ENCODE data around the gene KATNAL2. TPM values are rescaled to one million over a fixed set of nuclear protein-coding genes. Genes with fewer than 3 reads are reported as not detected.

KATNAL2 gene
- total and polyA plus RNA-seq, 4 donors, result 1.5 to 8.0 (median 4.1) TPM

DNA sequence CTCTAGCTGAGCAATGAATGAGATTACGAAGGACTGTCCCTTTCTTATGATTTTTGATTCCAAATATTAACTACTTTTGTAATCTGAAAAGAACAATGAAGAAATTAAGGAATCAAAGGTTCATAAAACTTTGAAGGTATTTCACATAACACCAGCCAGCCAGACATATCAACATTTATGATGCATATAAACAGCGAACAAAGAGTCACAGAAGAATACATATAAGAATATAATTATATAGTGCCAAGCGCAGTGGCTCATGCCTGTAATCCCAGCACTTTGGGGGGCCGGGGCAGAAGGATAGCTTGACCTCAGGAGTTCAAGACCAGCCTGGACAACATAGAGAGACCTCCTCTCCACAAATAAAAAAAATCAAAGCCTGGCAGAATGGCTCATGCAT lies 34.2 kb upstream of the KATNAL2 start:
- no peak for DNase-seq
- Histone ChIP-seq H3K4me3 (no peak overlapping the region), H3K27me3 (ENCODE audit: control insufficient read depth in 3 of 3, insufficient read depth in 3 of 3, low read length in 2 of 3) (no peaks in the 10 kb centered on the region), H3K9me3 (ENCODE audit: control insufficient read depth in 4 of 4, insufficient read depth in 3 of 4, low read length in 3 of 4) (peaks cover 0 to 2% (median under 1%) of the 10 kb centered on the region in 4 donors), H3K36me3 (ENCODE audit: control insufficient read depth in 4 of 4, insufficient read depth in 4 of 4, low read length in 4 of 4) (peaks cover 0 to 7% (median 0%) of the 10 kb centered on the region in 4 donors), H3K4me1 (ENCODE audit: control insufficient read depth in 5 of 5, insufficient read depth in 5 of 5, low read length in 5 of 5) (peaks cover 0 to 2% (median 0%) of the 10 kb centered on the region in 5 donors), H3K9ac (ENCODE audit: insufficient read depth in 1 of 2, low read length in 2 of 2) (no peak overlapping the region), H3K27ac (ENCODE audit: low read depth in 1 of 2, low read length in 1 of 2) (no peak overlapping the region)
- WGBS, 2 donors, result 95 to 98% methylated on average over 4 of the region's 4 CpGs
- ATAC-seq (ENCODE audit: insufficient read depth, low FRiP score), result no peak
- TF ChIP-seq, protein P1, sequence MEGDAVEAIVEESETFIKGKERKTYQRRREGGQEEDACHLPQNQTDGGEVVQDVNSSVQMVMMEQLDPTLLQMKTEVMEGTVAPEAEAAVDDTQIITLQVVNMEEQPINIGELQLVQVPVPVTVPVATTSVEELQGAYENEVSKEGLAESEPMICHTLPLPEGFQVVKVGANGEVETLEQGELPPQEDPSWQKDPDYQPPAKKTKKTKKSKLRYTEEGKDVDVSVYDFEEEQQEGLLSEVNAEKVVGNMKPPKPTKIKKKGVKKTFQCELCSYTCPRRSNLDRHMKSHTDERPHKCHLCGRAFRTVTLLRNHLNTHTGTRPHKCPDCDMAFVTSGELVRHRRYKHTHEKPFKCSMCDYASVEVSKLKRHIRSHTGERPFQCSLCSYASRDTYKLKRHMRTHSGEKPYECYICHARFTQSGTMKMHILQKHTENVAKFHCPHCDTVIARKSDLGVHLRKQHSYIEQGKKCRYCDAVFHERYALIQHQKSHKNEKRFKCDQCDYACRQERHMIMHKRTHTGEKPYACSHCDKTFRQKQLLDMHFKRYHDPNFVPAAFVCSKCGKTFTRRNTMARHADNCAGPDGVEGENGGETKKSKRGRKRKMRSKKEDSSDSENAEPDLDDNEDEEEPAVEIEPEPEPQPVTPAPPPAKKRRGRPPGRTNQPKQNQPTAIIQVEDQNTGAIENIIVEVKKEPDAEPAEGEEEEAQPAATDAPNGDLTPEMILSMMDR (IDR thresholded peaks at IDR 0.05; ENCODE audit: control extremely low read depth, extremely low read depth), result no peak

GRCh38 chr18:46886893-46887292 lies 30.5 kb upstream of the KATNAL2 start:
- H3K36me3 ChIP-seq (ENCODE audit: control insufficient read depth in 4 of 4, insufficient read depth in 4 of 4, low read length in 4 of 4), result peaks cover 10 to 22% (median 20%) of the 10 kb centered on the region in 4 donors
- 54 to 69% methylated on average over 2 of the region's 2 CpGs for WGBS, 2 donors
- TF ChIP-seq, protein P1 (IDR thresholded peaks at IDR 0.05; ENCODE audit: control extremely low read depth, extremely low read depth), result no peak
- no peak overlapping the region for H3K4me3 ChIP-seq
- H3K27me3 ChIP-seq (ENCODE audit: control insufficient read depth in 3 of 3, insufficient read depth in 3 of 3, low read length in 2 of 3), result no peaks in the 10 kb centered on the region
- no peak overlapping the region for H3K27ac ChIP-seq (ENCODE audit: low read depth in 1 of 2, low read length in 1 of 2)
- H3K9ac ChIP-seq (ENCODE audit: insufficient read depth in 1 of 2, low read length in 2 of 2), result no peak overlapping the region
- H3K9me3 ChIP-seq (ENCODE audit: control insufficient read depth in 4 of 4, insufficient read depth in 3 of 4, low read length in 3 of 4), result peaks cover 5 to 19% (median 10%) of the 10 kb centered on the region in 4 donors
- peaks cover 0 to 2% (median 0%) of the 10 kb centered on the region in 5 donors for H3K4me1 ChIP-seq (ENCODE audit: control insufficient read depth in 5 of 5, insufficient read depth in 5 of 5, low read length in 5 of 5)
- DNase-seq, result no peak
- no peak for ATAC-seq (ENCODE audit: insufficient read depth, low FRiP score)

DNA sequence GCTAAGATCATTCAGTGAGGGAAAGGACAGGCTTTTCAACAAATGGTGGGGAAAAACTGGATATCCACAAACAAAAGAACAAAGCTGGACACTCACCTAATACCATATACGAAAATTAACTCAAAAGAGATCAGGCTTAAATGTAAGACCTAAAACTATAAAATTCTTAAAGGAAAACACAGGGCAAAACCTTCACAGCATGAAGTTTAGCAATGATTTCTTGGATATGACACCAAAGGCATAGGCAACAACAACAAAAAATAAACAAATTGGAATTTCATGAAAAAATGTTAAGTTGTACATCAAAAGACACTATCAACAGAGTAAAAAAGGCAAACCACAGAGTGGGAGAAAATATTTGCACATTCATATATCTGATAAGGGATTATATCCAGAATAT lies 28.4 kb upstream of the KATNAL2 start:
- H3K27me3 ChIP-seq (ENCODE audit: control insufficient read depth in 3 of 3, insufficient read depth in 3 of 3, low read length in 2 of 3), result no peaks in the 10 kb centered on the region
- H3K9ac ChIP-seq (ENCODE audit: insufficient read depth in 1 of 2, low read length in 2 of 2), result no peak overlapping the region
- H3K36me3 ChIP-seq (ENCODE audit: control insufficient read depth in 4 of 4, insufficient read depth in 4 of 4, low read length in 4 of 4), result peaks cover 10 to 22% (median 20%) of the 10 kb centered on the region in 4 donors
- no peak overlapping the region for H3K27ac ChIP-seq (ENCODE audit: low read depth in 1 of 2, low read length in 1 of 2)
- no peak overlapping the region for H3K4me3 ChIP-seq
- peaks cover 5 to 19% (median 10%) of the 10 kb centered on the region in 4 donors for H3K9me3 ChIP-seq (ENCODE audit: control insufficient read depth in 4 of 4, insufficient read depth in 3 of 4, low read length in 3 of 4)
- no peak for ATAC-seq (ENCODE audit: insufficient read depth, low FRiP score)
- no peak for DNase-seq
- H3K4me1 ChIP-seq (ENCODE audit: control insufficient read depth in 5 of 5, insufficient read depth in 5 of 5, low read length in 5 of 5), result peaks cover 0 to 2% (median 0%) of the 10 kb centered on the region in 5 donors
- TF ChIP-seq, protein P1 (IDR thresholded peaks at IDR 0.05; ENCODE audit: control extremely low read depth, extremely low read depth), result no peak
- 98 to 100% methylated on average over 1 of the region's 1 CpG for WGBS, 2 donors

DNA sequence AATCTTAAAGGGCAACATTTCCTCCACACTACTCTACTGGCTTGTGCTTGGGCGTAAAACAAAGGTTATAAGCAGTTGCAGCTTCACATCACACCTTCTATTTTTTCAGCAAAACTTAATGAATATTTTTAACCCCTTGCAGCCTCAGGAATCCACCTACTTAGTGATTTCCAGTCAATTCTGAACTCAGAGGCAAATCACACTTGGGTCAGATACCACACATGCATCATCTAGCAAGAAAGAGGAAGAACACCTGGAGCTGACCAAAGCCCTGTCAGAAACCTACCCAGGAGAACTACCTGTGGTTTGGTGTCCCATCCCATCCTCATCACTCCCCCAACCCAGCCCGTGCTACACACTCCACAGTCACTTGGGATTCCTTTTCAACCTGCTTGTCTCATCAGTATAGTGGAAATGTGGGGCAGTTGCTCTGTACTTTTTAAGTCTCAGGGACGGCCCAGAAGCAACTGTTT lies 25.6 kb upstream of the KATNAL2 start:
- no peak for ATAC-seq (ENCODE audit: insufficient read depth, low FRiP score)

More for the DNA sequence above, 25.6 kb upstream of the KATNAL2 start:
- WGBS, 2 donors, result 78% methylated on average over 3 of the region's 3 CpGs
- Histone ChIP-seq H3K9ac (ENCODE audit: insufficient read depth in 1 of 2, low read length in 2 of 2) (no peak overlapping the region), H3K36me3 (ENCODE audit: control insufficient read depth in 4 of 4, insufficient read depth in 4 of 4, low read length in 4 of 4) (peaks cover 10 to 22% (median 19%) of the 10 kb centered on the region in 4 donors), H3K9me3 (ENCODE audit: control insufficient read depth in 4 of 4, insufficient read depth in 3 of 4, low read length in 3 of 4) (peaks cover 5 to 19% (median 10%) of the 10 kb centered on the region in 4 donors), H3K4me3 (no peak overlapping the region), H3K27me3 (ENCODE audit: control insufficient read depth in 3 of 3, insufficient read depth in 3 of 3, low read length in 2 of 3) (no peaks in the 10 kb centered on the region), H3K4me1 (ENCODE audit: control insufficient read depth in 5 of 5, insufficient read depth in 5 of 5, low read length in 5 of 5) (peaks cover 0 to 2% (median 0%) of the 10 kb centered on the region in 5 donors), H3K27ac (ENCODE audit: low read depth in 1 of 2, low read length in 1 of 2) (no peak overlapping the region)
- DNase-seq, result no peak
- TF ChIP-seq, protein P1 (IDR thresholded peaks at IDR 0.05; ENCODE audit: control extremely low read depth, extremely low read depth), result no peak

All from lung (tissue), 12 donors.